ENCODE data around the gene EFCAB11. TPM values are rescaled to one million over a fixed set of nuclear protein-coding genes. Genes with fewer than 3 reads are reported as not detected.

The EFCAB11 gene
- total RNA-seq, 2 experiments from 2014 or later: 10.6 to 13.0 TPM

DNA sequence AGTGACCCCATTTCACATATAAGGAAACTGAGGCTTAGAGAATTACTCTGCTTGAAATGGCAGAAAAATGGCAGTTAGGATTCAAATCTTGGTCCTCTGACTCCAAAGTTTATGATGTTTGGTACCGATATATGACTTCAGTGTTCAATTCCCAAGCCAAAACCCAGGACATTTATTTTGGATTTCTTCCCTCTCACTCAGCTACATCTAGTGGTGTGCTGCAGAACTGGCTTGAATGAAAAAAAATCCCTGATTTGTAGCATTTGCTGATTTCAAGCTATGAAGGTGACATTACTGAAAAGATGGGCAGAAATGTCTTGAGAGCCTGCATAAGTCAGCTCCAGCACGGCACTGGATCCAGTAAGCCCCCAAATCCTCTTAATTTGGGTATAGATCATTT is 106.4 kb downstream of the EFCAB11 start:
- ChIA-PET POLR2A (no interaction called here), CTCF (interaction anchor here (0.6 kb wide), 1 partner anchor 368 kb away, joined by 3 read pairs; no protein-coding TSS in a partner anchor)

DNA sequence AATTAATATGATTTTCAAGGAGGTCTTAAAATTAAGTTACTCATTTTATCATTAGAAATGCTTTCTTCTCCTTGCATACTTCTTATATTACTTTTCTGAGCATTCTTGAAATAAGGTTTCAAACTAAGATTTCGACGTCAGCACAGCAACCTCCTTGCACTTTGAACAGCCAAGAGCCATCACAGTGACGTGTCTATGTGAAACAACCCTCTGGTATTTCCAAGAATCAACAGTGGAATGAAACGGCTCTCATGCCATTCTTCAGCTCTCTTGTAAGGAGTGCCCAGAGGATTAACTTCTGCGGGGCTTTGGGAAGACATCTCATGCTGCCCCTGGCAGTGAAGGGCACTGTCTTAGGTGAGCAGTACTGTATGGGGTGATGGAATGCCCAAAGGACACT is 109.2 kb downstream of the EFCAB11 start:
- ChIA-PET POLR2A (no interaction called here), CTCF (no interaction called here)

DNA sequence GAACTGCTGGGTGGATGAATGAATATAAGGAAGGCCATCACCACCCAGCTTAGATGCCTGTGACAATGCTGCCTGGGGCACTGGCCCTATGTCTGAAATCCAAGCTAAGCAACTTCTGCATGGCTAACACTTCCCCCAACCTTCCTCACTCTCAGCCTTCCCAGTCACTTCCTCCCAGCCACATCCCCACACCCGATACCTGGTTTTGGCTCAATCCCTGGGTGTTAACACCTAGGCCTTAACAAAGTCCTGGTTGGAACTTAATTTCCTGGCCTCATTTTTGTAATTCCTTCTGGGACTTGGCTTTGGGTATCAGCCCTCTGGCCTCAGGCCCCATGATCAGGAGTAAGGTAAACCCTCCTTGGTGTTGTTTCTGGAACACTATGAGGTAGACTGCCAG is 110.0 kb downstream of the EFCAB11 start:
- ChIA-PET CTCF (no interaction called here), POLR2A (no interaction called here)

DNA sequence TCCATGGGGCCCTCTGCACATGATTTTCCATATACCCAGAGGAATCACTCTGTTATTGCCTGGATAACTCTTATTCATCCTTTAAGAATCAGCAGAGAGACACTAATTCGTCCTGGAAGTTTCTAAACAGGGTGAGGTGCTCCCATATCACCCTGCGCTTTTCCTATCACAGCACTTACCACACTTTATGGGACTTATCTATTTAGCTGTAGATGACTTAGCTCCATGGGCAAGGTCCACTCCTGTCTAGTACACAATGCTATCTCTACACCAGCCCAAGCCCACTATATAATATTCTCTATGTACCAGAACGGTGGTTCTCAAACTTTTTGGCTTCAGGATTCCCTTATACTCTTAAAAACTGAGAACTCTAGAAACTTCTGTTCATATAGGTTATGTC is 111.7 kb downstream of the EFCAB11 start:
- ChIA-PET POLR2A (no interaction called here), CTCF (no interaction called here)

DNA sequence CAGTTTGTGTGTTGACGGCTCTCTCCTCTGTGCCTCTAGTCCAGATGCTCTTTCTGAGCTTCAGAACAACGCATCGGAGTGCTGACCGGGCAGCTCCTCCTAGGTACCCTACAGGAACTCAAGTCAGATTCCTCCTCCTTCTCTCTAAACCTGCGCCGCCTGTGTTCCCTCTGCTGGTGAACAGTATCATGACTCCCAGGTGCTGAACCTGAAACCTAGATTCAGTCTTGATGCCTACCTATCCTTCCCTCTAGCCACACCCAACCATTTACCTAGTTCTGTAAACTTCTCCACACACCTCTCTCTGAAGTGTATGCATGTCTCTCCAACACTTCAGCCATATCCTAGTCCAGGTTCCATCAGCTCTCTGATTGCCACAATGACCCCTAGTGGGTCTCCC is 112.7 kb downstream of the EFCAB11 start:
- CTCF ChIA-PET: no interaction called here
- POLR2A ChIA-PET: no interaction called here

DNA sequence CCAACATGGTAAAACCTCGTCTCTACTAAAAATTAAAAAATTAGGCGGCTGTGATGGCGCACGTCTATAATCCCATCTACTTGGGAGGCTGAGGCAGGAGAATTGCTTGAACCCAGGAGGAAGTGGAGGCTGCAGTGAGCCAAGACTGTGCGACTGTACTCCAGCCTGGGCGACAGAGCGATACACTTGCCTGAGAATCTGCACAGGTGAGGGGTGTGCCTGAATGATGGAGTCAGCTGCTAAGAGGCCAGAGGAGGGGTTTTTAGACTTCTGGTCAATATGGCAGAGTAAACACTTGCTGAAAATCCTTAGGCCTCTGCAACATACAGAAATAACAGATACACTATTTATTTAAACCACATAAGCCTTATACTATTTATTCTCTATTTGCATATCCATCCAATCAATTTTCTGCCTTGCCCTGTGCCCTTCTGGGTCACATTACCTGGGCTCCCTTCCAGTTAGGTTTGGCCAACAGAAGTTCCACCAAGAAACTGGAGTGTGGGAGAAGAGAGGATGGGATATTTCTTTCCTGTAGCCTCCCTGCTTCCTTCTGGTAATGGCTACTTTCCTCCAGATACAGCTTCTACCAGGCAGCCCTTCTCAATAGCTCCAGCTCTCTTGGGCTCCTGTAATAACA is 117.6 kb downstream of the EFCAB11 start:
- POLR2A ChIA-PET: no interaction called here
- CTCF ChIA-PET: interaction anchor here (0.8 kb wide), 1 partner anchor 66 kb away, joined by 3 read pairs; no protein-coding TSS in a partner anchor

GRCh38 chr14:89833661-89834060 is 120.9 kb downstream of the EFCAB11 start:
- POLR2A ChIA-PET: no interaction called here
- CTCF ChIA-PET: no interaction called here

GRCh38 chr14:89833120-89833532 is 121.4 kb downstream of the EFCAB11 start:
- ChIA-PET POLR2A (no interaction called here), CTCF (no interaction called here)

DNA sequence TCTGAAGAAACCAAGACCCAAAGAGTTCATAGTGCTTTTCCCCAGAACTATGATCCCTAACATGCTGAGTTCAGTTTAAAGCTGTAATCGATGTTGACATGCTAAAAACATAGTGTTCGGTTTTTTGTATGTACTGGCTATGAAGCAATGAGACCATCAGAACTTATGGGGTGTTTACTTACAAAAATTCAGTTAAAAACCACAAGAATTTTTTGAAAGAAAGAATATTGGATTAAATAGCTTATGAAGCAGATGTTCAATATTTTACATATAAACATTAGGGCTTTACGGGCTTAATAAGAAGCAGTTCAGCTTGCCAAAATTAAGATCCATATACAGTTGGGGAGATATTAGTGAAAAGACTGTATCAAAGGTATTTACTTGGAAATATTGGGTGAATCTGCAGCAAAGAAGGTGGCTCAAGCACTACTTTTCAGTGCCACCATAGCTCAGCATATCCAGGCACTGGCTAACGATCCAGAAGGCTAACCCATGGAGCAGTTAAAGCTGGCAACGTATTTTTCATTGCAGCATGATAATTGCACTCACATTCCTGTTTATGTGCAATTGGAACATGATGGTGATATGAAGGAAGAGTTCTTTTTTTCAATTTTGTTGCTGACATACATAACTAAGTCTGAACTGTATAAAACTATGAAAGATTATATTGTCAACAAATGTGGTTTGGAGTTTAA is 125.9 kb downstream of the EFCAB11 start:
- POLR2A ChIA-PET: no interaction called here
- CTCF ChIA-PET: interaction anchor here (1.1 kb wide), 1 partner anchor 19 kb away, joined by 3 read pairs; no protein-coding TSS in a partner anchor

- ChIA-PET POLR2A (no interaction called here), CTCF (no interaction called here)
Observed at GRCh38 chr14:89827265-89827664, 127.3 kb downstream of the EFCAB11 start.

GRCh38 chr14:89826596-89826995 is 127.9 kb downstream of the EFCAB11 start:
- POLR2A ChIA-PET: no interaction called here
- CTCF ChIA-PET: interaction anchor here (0.6 kb wide), 1 partner anchor 383 kb away, joined by 4 read pairs; no protein-coding TSS in a partner anchor

DNA sequence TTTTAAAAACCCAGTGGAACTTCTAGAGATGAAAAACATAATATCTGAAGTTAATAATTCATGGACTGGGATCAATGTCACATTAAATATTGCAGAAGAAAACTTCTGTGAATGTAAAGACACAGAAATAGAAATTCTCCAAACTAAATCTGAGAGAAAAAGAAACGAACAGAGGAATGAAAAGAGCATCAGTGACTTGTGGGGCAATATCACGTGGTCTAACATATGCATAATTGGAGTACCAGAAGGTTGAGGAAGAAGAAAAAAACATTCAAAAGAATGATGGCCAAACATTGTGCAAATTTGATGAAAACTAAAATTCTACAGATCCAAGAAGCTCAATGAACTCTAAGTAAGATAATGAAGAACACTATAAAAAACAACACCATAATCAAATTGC is 130.8 kb downstream of the EFCAB11 start:
- POLR2A ChIA-PET: no interaction called here
- CTCF ChIA-PET: no interaction called here

GRCh38 chr14:89814126-89814525 is 140.4 kb downstream of the EFCAB11 start:
- ChIA-PET POLR2A (no interaction called here), CTCF (no interaction called here)

GRCh38 chr14:89813617-89814031 is 140.9 kb downstream of the EFCAB11 start:
- ChIA-PET POLR2A (no interaction called here), CTCF (no interaction called here)

DNA sequence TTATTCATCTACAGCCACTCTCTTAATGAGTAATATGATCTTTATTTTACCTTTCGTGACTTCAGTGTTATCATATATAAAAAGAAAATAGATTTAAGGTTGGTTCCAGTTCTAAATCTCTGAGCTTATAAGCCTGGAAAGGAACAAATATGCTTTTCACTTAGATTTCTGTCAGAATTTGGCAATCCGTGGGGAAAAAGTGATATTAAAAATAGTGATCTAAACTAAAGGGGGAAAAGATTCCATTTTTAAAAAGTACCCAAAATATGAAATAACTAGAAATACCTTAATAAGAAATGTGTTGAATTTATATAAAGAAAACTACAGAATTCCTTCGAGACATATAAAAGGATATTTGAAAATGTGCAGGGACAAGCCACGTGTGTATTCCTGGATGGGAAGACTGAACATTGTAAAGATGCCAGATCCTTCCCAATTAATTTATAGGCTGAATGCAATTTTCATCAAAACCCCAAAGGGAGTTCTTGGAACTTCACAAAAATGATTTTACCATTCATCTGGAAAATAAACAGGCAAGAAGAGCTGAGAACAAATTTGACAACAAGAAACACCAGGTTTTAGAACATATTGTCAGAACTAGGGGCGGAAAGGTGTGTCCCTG is 142.5 kb downstream of the EFCAB11 start:
- CTCF ChIA-PET: no interaction called here
- POLR2A ChIA-PET: no interaction called here

- ChIA-PET POLR2A (no interaction called here), CTCF (no interaction called here)
Observed at GRCh38 chr14:89810101-89810500, 144.4 kb downstream of the EFCAB11 start.

DNA sequence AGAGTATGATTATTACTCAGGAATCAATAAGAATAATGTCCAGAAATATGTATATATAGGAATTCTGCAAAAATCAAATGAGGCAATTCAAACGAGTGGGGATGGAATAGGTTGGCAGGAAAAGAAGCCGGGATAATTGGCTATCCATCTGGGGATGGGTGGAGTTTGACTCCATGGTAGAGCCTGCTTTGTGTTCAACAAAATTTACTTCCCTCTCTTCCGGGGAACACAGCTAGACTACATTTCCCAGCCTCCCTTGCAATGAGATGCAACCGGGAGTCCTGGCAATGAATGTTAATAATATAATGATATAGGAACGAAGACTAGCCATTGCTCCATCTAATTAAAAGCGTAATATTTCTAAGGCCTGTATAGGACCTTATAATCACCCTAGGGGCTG is 146.6 kb downstream of the EFCAB11 start:
- POLR2A ChIA-PET: no interaction called here
- CTCF ChIA-PET: no interaction called here

DNA sequence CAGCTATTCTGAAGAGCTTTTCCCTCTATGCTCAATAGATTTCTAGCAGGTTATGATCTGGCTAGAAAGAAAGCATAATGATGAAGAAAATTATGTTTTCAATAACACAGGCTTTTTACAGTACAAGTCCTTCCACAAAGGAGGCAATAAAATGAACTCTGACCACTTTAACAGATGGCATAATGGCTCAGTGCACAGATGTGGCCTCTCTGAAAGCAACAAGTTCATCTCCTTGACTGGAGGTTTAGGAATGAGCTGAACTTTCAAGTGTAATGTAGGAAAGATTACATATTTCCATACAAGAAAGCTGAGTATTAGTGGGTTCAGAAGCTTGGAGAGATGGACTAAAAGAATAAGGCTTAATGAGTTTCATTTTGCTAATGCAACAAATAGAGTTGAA is 147.4 kb downstream of the EFCAB11 start:
- POLR2A ChIA-PET: no interaction called here
- CTCF ChIA-PET: no interaction called here

- ChIA-PET POLR2A (no interaction called here), CTCF (no interaction called here)
Observed at GRCh38 chr14:89806451-89806850, 148.1 kb downstream of the EFCAB11 start.

DNA sequence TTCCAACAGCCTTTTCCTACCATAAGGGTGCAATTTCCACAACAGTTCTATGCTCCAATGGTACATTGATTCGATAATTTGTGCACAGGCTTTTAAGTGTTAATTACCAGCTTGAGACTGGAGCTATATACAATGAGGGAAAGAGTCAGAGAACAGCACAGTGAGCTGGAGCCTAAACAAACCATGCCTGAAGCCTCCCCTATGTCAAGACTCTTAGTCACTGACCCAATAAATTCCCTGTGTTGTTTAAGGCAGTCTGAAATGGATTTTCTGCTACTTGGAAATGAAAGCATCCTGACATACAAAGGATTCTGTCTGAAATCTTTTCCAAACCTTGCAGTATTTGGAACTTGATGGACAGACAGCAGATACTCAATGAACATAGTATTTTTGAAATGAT is 149.0 kb downstream of the EFCAB11 start:
- ChIA-PET POLR2A (no interaction called here), CTCF (no interaction called here)

GRCh38 chr14:89803542-89803941 is 151.0 kb downstream of the EFCAB11 start:
- CTCF ChIA-PET: no interaction called here
- POLR2A ChIA-PET: no interaction called here

GRCh38 chr14:89801136-89801535 is 153.4 kb downstream of the EFCAB11 start:
- ChIA-PET POLR2A (no interaction called here), CTCF (no interaction called here)
